Parathyroid adenoma (tissue), 2 donors: Measurements from ENCODE around the gene TGM2.

ENCODE experiments used
- H2AFZ ChIP-seq: fragments of 300-600 bp; sonication (generic); one replicate; pipeline ENCODE4 v1.7.0; 2017; ENCODE audit warnings: antibody characterized with exemption, mild to moderate bottlenecking
- H3K27ac ChIP-seq: fragments of 300-600 bp; sonication (generic); one replicate; pipeline ENCODE4 v1.7.0; 2017
- H3K27me3 ChIP-seq: fragments of 300-600 bp; sonication (generic); one replicate; pipeline ENCODE4 v1.7.0; 2017; ENCODE audit warnings: low read length; ENCODE audit not compliant: control insufficient read depth, insufficient read depth
- H3K36me3 ChIP-seq: fragments of 300-600 bp; sonication (generic); one replicate; pipeline ENCODE4 v1.7.0; 2017; ENCODE audit warnings: low read length; ENCODE audit not compliant: control insufficient read depth, insufficient read depth
- H3K4me1 ChIP-seq: fragments of 300-600 bp; sonication (generic); one replicate; pipeline ENCODE4 v1.7.0; 2017; ENCODE audit warnings: control low read depth
- H3K4me2 ChIP-seq: fragments of 300-600 bp; sonication (generic); one replicate; pipeline ENCODE4 v1.7.0; 2017; ENCODE audit warnings: low read length
- H3K4me3 ChIP-seq: fragments of 300-600 bp; sonication (generic); one replicate; pipeline ENCODE4 v1.7.0; 2017; ENCODE audit warnings: low read depth, low read length
- H3K79me2 ChIP-seq: fragments of 300-600 bp; sonication (generic); one replicate; pipeline ENCODE4 v1.7.0; 2017; ENCODE audit warnings: control low read depth
- H3K9ac ChIP-seq: fragments of 300-600 bp; sonication (generic); one replicate; pipeline ENCODE4 v1.7.0; 2017; ENCODE audit warnings: mild to moderate bottlenecking
- H3K9me3 ChIP-seq: fragments of 300-600 bp; sonication (generic); one replicate; pipeline ENCODE4 v1.7.0; 2017; ENCODE audit warnings: low read length; ENCODE audit not compliant: control insufficient read depth
- CTCF ChIP-seq: fragments of 300-600 bp; sonication (generic); IDR thresholded peaks from one replicate; pipeline ENCODE4 v1.7.0; 2017; ENCODE audit warnings: antibody characterized with exemption, mild to moderate bottlenecking
- donor health status: primary hyperparathyroidism.

TGM2 gene

GRCh38 chr20:38091441-38092216, 73.4 kb downstream of the TGM2 start:
- peaks cover 17% of the 10 kb centered on the region for H3K4me1 ChIP-seq
- no peaks in the 10 kb centered on the region for H3K27me3 ChIP-seq
- H3K79me2 ChIP-seq = no peaks in the 10 kb centered on the region
- no peaks in the 10 kb centered on the region for H3K36me3 ChIP-seq
- H3K9ac ChIP-seq = no peak overlapping the region
- H3K27ac ChIP-seq = peak overlapping the region; percentile 29
- no peaks in the 10 kb centered on the region for H3K9me3 ChIP-seq
- H3K4me2 ChIP-seq = no peak overlapping the region
- H3K4me3 ChIP-seq = no peak overlapping the region
- H2AFZ ChIP-seq = no peak overlapping the region
- no peak for TF ChIP-seq CTCF

- H3K9me3 ChIP-seq = no peaks in the 10 kb centered on the region
- no peak overlapping the region for H2AFZ ChIP-seq
- no peak overlapping the region for H3K4me3 ChIP-seq
- H3K27ac ChIP-seq = no peak overlapping the region
- no peaks in the 10 kb centered on the region for H3K36me3 ChIP-seq
- peaks cover 14% of the 10 kb centered on the region for H3K4me1 ChIP-seq
- H3K4me2 ChIP-seq = no peak overlapping the region
- no peak for TF ChIP-seq CTCF
- no peaks in the 10 kb centered on the region for H3K79me2 ChIP-seq
- H3K27me3 ChIP-seq = no peaks in the 10 kb centered on the region
- H3K9ac ChIP-seq = no peak overlapping the region
Observed at GRCh38 chr20:38090061-38090460, 75.0 kb downstream of the TGM2 start.

GRCh38 chr20:38089500-38089899, 75.6 kb downstream of the TGM2 start:
- H3K4me1 ChIP-seq = peaks cover 14% of the 10 kb centered on the region
- no peaks in the 10 kb centered on the region for H3K27me3 ChIP-seq
- H3K9me3 ChIP-seq = no peaks in the 10 kb centered on the region
- H3K27ac ChIP-seq = no peak overlapping the region
- H3K79me2 ChIP-seq = no peaks in the 10 kb centered on the region
- TF ChIP-seq CTCF = no peak
- no peak overlapping the region for H2AFZ ChIP-seq
- no peak overlapping the region for H3K4me3 ChIP-seq
- no peak overlapping the region for H3K4me2 ChIP-seq
- no peaks in the 10 kb centered on the region for H3K36me3 ChIP-seq
- H3K9ac ChIP-seq = no peak overlapping the region

- H3K4me1 ChIP-seq = peaks cover 13% of the 10 kb centered on the region
- H3K9ac ChIP-seq = no peak overlapping the region
- H3K9me3 ChIP-seq = no peaks in the 10 kb centered on the region
- H3K27me3 ChIP-seq = no peaks in the 10 kb centered on the region
- H2AFZ ChIP-seq = no peak overlapping the region
- H3K4me2 ChIP-seq = no peak overlapping the region
- H3K4me3 ChIP-seq = no peak overlapping the region
- peaks cover 12% of the 10 kb centered on the region for H3K79me2 ChIP-seq
- TF ChIP-seq CTCF = no peak
- H3K27ac ChIP-seq = peak overlapping the region; percentile 79
- no peaks in the 10 kb centered on the region for H3K36me3 ChIP-seq
Observed at GRCh38 chr20:38085026-38085425, 80.0 kb downstream of the TGM2 start.

GRCh38 chr20:38084425-38084951, 80.6 kb downstream of the TGM2 start:
- Histone ChIP-seq H3K79me2 (peaks cover 16% of the 10 kb centered on the region), H3K27ac (peak overlapping the region; percentile 79), H3K9me3 (no peaks in the 10 kb centered on the region), H3K4me2 (no peak overlapping the region), H3K9ac (no peak overlapping the region), H2AFZ (no peak overlapping the region), H3K4me1 (peaks cover 13% of the 10 kb centered on the region), H3K4me3 (no peak overlapping the region), H3K36me3 (no peaks in the 10 kb centered on the region), H3K27me3 (no peaks in the 10 kb centered on the region)
- TF ChIP-seq CTCF = no peak
